SU-DHL-6 (cell line): Measurements from ENCODE around the gene GPR176.

Experiments
- H2AFZ ChIP-seq: fragments of 200-600 bp; sonication (generic); 2 replicates; pipeline ENCODE4 v1.6.1; 2014; ENCODE audit warnings: low read depth, mild to moderate bottlenecking, moderate library complexity, mixed read lengths, antibody characterized with exemption, low read length; ENCODE audit not compliant: severe bottlenecking
- H3F3A ChIP-seq: fragments of 200-600 bp; shearing (Covaris generic); 2 replicates; pipeline ENCODE4 v1.6.0; 2016; ENCODE audit warnings: antibody characterized with exemption, mild to moderate bottlenecking; ENCODE audit not compliant: insufficient read depth
- H3K27ac ChIP-seq: fragments of 200-600 bp; sonication (generic); 2 replicates; pipeline ENCODE4 v1.5.1; 2016; ENCODE audit warnings: low read depth, mild to moderate bottlenecking, low read length, moderate library complexity, mixed read lengths
- H3K27me3 ChIP-seq: fragments of 200-600 bp; sonication (generic), shearing (Covaris generic); 2 replicates; pipeline ENCODE4 v1.6.0; 2014; ENCODE audit warnings: mild to moderate bottlenecking, low read length
- H3K36me3 ChIP-seq: fragments of 200-600 bp; sonication (generic); 2 replicates; pipeline ENCODE4 v1.6.1; 2014; ENCODE audit warnings: mild to moderate bottlenecking, low read length, mixed read lengths
- H3K4me2 ChIP-seq: fragments of 300-600, 200-600 bp; shearing (Covaris generic), sonication (generic); 2 replicates; pipeline ENCODE4 v1.6.0; 2014; ENCODE audit warnings: low read length, low read depth, mild to moderate bottlenecking; ENCODE audit not compliant: poor library complexity, severe bottlenecking
- H3K4me3 ChIP-seq: fragments of 200-600 bp; sonication (generic); 2 replicates; pipeline ENCODE4 v1.5.1; 2014; ENCODE audit warnings: antibody characterized with exemption, low read length, mild to moderate bottlenecking, mixed read lengths; ENCODE audit not compliant: insufficient read depth, poor library complexity, severe bottlenecking
- H3K79me2 ChIP-seq: fragments of 200-600 bp; sonication (generic); 2 replicates; pipeline ENCODE4 v1.6.1; 2014; ENCODE audit warnings: mild to moderate bottlenecking, low read length, moderate library complexity; ENCODE audit not compliant: insufficient read depth
- H3K9ac ChIP-seq: fragments of 200-600 bp; sonication (generic); 2 replicates; pipeline ENCODE4 v1.7.0; 2014; ENCODE audit warnings: mild to moderate bottlenecking, low read length
- H3K9me2 ChIP-seq: fragments of 200-600 bp; sonication (generic); replicated peaks from 2 replicates; pipeline ENCODE4 v1.6.1; 2014; ENCODE audit warnings: low read length; ENCODE audit not compliant: insufficient read depth
- H3K9me3 ChIP-seq: fragments of 200-600 bp; sonication (generic); 2 replicates; pipeline ENCODE4 v1.6.1; 2014; ENCODE audit warnings: low read length, mixed read lengths; ENCODE audit not compliant: insufficient read depth
- H4K20me1 ChIP-seq: fragments of 200-600 bp; sonication (generic); 2 replicates; pipeline ENCODE4 v1.6.1; 2014; ENCODE audit warnings: low read depth, mild to moderate bottlenecking, antibody characterized with exemption, low read length, moderate library complexity, mixed read lengths
- CTCF ChIP-seq: fragments of 200-600 bp; sonication (generic); IDR thresholded peaks from one replicate; pipeline ENCODE4 v1.5.1; 2017; ENCODE audit warnings: antibody characterized with exemption, mild to moderate bottlenecking, low read length, moderate library complexity; ENCODE audit not compliant: insufficient read depth, poor library complexity, severe bottlenecking
- EZH2phosphoT487 ChIP-seq: fragments of 200-600 bp; sonication (generic), shearing (Covaris generic); conservative IDR thresholded peaks from 2 replicates; pipeline ENCODE4 v1.6.1; 2018; ENCODE audit warnings: mild to moderate bottlenecking, antibody characterized with exemption, low read length, moderate library complexity, mixed read lengths

GPR176 gene

GRCh38 chr15:39960411-39960810 lies 40.3 kb upstream of the GPR176 start:
- no peak overlapping the region for H2AFZ ChIP-seq
- no peaks in the 10 kb centered on the region for H3F3A ChIP-seq
- H3K79me2 ChIP-seq, result no peaks in the 10 kb centered on the region
- no peaks in the 10 kb centered on the region for H3K27me3 ChIP-seq
- H3K9ac ChIP-seq, result no peak overlapping the region
- no peaks in the 10 kb centered on the region for H4K20me1 ChIP-seq
- TF ChIP-seq CTCF (no peak), EZH2phosphoT487 (no peak)
- H3K9me2 ChIP-seq, result no peaks in the 10 kb centered on the region
- H3K36me3 ChIP-seq, result 0 out of 2 replicates have a peak, but pooled peaks cover 4% of the 10 kb centered on the region
- no peak overlapping the region for H3K4me3 ChIP-seq
- no peak overlapping the region for H3K27ac ChIP-seq
- no peaks in the 10 kb centered on the region for H3K9me3 ChIP-seq
- no peak overlapping the region for H3K4me2 ChIP-seq

- H3F3A ChIP-seq, result no peaks in the 10 kb centered on the region
- no peaks in the 10 kb centered on the region for H3K9me3 ChIP-seq
- H3K4me2 ChIP-seq, result no peak overlapping the region
- no peaks in the 10 kb centered on the region for H3K79me2 ChIP-seq
- H4K20me1 ChIP-seq, result no peaks in the 10 kb centered on the region
- no peak overlapping the region for H3K4me3 ChIP-seq
- TF ChIP-seq CTCF, result no peak
- no peak for TF ChIP-seq EZH2phosphoT487
- no peaks in the 10 kb centered on the region for H3K9me2 ChIP-seq
- no peaks in the 10 kb centered on the region for H3K27me3 ChIP-seq
- no peak overlapping the region for H3K27ac ChIP-seq
- H2AFZ ChIP-seq, result no peak overlapping the region
- 0 out of 2 replicates have a peak, but pooled peaks cover 4% of the 10 kb centered on the region for H3K36me3 ChIP-seq
- H3K9ac ChIP-seq, result no peak overlapping the region
Observed at GRCh38 chr15:39959411-39959810, 39.3 kb upstream of the GPR176 start.

GRCh38 chr15:39957481-39957880 lies 37.4 kb upstream of the GPR176 start:
- Histone ChIP-seq H3K36me3 (0 out of 2 replicates have a peak, but pooled peaks cover 4% of the 10 kb centered on the region), H3K27me3 (no peaks in the 10 kb centered on the region), H3F3A (no peaks in the 10 kb centered on the region), H3K79me2 (no peaks in the 10 kb centered on the region), H3K4me2 (no peak overlapping the region), H3K9ac (no peak overlapping the region), H3K27ac (no peak overlapping the region), H3K9me2 (no peaks in the 10 kb centered on the region), H2AFZ (no peak overlapping the region), H3K9me3 (no peaks in the 10 kb centered on the region), H3K4me3 (no peak overlapping the region), H4K20me1 (no peaks in the 10 kb centered on the region)
- TF ChIP-seq EZH2phosphoT487 (no peak), CTCF (no peak)

- Histone ChIP-seq H3K9ac (no peak overlapping the region), H2AFZ (no peak overlapping the region), H3K9me3 (no peaks in the 10 kb centered on the region), H3K4me2 (no peak overlapping the region), H3K9me2 (no peaks in the 10 kb centered on the region), H3K36me3 (no peaks in the 10 kb centered on the region), H3K79me2 (no peaks in the 10 kb centered on the region), H3K27me3 (no peaks in the 10 kb centered on the region), H3K27ac (no peak overlapping the region), H4K20me1 (no peaks in the 10 kb centered on the region), H3K4me3 (no peak overlapping the region), H3F3A (no peaks in the 10 kb centered on the region)
- TF ChIP-seq EZH2phosphoT487, result no peak
- TF ChIP-seq CTCF, result no peak
Observed at GRCh38 chr15:39953521-39953920, 33.5 kb upstream of the GPR176 start.
